Stimulated activated CD4-positive, alpha-beta T cell treated with anti-CD3 and anti-CD28 coated beads, Interleukin-2, amount 100 ng/mL, for 48 hours (primary cell): ENCODE measurements around the gene TMEM259.
A peak's percentile ranks its signal among the peaks of the same experiment; 100 is the strongest.

Experiments used
- DNase-seq, 2 donors: peaks; one replicate each; pipeline ENCODE4 v3.0.0-alpha.2; 2020

The TMEM259 gene

DNA sequence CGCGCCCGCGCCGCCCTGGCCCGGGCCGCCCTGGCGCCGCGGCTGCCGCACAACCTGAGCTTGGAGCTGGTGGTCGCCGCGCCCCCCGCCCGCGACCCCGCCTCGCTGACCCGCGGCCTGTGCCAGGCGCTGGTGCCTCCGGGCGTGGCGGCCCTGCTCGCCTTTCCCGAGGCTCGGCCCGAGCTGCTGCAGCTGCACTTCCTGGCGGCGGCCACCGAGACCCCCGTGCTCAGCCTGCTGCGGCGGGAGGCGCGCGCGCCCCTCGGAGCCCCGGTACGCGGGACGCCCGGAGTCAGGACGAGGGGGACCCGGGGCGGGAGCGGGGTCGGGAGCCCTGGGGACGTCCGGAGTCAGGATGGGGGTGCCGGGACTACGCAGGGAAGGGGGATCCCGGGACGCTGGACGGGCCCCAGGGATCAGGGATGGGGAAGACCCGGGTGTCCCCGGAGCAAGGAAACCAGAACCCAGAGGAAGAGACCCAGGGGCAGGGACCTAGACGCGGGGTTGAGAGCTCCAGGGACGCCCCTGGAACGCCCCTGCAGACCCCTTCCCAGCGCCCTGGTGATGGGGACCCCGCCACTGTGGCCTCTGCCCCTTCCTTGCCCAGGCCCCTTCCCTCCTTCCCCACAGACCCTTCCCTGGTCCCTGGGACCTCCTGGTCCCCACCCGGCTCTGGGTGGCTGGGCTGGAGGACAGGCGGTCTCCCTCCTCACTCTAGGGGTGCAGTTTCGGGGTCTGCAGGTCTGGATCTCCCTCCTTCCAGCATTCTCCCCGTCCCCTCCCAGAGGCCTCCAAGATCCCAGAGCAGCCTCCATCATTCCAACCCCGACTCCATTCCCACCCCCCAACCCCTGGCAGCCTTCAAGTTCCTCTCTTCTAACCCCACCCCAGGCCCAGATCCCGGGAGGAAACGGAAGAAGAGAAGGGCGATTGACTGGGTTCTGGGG, 20.1 kb downstream of the TMEM259 start:
- no peak for DNase-seq

DNA sequence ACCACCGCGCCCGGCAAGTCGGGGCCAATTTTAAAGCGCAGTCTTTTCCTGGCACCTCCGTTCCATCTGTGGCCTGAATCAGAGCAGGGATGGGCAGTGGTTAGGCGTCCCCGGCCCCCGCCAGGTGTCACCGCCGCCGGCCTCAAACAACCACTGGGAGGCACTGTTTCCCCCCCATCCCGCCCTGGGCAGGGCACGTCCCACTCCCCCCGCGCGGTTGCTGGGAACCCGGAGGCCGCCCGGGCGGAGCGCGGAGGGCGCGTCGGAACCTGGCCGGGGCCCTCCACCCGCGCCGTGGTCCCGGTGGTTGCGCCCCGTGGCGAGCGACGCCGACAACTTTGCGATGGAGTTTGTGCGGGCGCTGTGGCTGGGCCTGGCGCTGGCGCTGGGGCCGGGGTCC, 20.8 kb downstream of the TMEM259 start, which contains the start of gene GRIN3B:
Gene GRIN3B, plus strand, starts transcription at position 325 of the 400 bp plus-strand sequence. Its CDS starts 19 bp downstream, at position 344.
- DNase-seq = peak; percentile 68 to 71

DNA sequence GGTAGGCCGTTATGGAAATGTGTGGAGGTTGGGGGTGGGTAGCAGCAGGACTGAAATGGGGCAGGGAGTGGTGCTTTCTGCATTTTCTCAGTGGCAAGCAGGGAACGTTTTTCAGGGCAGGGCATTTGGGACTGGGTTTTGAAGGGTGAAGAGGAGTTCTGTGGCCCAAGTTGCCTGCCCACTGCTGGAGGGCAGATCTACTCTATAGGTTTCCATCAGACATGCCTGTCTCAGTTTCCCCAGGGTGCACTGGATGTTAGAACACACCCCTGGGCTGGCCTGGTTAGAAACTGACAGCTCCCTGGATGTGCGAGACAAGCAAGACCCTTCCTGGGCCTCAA, 21.6 kb downstream of the TMEM259 start:
- DNase-seq = no peak

DNA sequence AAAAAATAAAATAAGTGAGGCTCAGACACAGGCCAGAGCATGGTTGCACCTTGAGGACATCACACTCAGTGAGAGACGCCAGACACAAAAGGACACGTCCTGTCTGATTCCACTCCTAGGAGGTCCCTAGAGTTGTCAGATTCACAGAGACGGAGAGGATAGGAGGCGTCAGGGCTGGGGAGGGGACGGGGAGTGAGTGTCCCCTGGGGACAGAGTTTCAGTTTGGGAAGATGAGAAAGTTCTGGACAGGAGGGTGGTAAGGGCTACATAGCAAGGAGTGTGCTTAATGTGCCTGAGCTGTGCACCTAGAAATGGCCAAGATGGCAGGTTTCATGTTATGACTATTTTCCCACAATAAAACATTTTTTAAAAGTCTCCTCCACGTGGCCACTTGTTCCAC, 22.9 kb downstream of the TMEM259 start:
- no peak for DNase-seq

DNA sequence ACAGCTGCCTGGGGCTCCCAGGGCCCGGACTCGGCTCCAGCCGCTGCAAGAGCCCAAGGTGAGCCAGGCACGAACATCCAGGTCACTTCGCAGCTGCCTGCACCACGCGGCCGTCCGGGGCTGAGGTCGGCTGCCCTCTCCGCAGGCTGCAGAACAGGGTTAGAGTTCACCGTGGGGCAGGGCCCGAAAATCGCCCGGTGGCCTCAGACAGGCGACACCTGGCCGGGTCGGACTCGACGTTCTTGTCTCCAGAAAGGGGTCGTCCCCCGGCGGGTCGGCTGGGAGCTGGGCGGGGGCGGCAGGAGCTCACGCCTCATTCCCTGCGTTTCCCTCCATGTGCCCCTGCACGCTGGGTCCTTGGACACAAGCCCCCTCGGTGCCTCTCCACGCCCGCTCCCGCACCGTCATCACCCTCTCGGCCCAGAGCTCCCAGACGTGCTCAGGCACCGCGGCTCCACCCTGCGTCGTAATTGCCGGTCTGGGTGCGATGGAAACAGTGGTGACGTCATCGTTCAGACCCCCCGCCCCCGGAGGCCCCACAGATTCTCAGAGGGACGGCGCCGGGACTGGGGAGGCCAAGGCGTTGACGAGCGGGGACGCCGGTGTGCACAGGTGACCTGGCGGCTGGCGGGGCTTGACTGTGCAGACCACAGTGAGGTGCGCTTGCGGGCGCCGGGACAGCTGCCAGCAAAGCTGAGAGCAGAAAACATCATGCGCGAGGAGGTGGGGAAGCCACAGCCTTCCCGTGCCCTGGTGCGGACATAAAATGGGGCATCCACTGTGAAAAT, 24.7 kb downstream of the TMEM259 start:
- DNase-seq = peak; percentile 45 to 46

DNA sequence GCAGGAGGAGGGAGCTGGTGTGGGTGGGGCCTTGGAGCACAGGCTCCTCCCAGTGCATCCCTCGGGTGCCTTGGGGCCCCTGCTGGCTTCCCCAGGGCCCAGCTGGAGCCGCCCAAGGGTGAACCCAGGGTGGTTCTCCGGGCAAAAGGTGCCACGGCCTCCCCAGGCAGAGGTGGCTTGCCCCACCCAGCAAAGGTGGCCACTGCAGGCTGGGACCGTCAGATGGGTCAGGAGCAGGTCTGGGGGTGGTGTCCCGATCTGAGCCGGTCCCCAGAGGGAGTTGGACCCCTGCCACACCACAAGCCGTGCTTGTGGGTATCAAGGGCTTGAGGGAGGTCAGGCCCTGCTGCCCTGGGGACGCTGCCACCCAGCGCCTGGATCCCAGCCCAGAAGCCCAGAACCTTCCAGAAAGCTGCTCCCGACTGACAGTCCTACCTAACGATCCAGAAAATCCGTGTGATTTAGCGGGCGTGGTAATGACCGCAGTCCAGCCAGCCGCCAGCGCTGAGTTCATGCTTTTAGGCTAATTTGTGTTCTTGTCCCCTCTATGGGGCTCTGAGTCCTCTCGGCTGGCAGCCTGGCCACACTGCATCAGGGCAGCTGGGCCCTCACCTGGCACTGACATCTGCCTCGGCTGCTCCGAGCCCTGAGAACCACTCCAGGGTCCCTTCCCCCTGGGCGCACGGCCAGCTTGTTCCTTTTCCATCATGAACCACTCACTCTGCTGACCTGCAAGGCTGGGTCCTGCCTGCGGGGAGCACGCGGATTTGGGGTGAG, 25.7 kb downstream of the TMEM259 start:
- DNase-seq = no peak

DNA sequence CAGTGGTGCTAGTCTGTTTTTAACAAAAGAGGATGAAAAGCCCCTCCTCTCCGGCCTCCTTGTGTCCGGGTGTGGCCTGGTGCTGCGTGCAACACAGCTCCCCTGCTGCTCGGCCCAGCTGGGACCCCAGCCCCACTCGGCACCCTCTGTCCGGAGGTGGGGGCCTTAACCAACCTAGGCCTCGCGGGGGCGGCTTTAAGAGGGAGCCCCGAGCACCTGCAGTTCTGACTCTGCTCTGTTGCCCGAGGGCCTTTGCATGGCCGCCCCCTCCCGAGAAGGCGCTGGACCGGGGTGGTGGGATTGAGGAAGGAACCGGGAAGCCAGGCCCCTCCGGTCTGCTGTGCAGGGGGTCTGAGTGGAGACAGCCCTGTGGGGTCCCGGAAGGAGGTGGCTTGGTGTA, 26.4 kb downstream of the TMEM259 start:
- no peak for DNase-seq

DNA sequence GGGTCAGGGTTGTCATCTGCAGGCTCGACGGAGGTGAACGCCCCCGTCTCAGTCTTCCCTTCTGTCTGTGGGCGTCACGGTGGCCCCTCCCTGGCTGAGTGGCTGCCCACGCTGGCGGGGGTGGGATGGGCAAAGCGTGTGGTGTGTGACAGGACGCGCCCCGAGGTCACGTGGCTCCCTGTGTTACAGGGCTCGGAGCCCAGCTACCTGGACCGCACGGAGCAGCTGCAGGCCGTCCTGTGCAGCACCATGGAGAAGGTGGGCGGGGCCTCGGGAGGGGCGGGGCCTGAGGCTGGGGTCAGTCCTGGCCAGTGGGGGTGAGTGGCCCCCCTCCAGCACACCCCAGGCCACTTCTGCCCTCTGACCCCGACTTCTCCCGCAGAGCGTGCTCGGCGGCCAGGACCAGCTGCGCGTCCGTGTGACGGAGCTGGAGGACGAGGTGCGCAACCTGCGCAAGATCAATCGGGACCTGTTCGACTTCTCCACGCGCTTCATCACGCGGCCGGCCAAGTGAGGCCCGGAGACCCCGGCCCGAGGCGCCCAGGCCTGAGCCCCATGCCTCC, 27.0 kb downstream of the TMEM259 start:
- no peak for DNase-seq

DNA sequence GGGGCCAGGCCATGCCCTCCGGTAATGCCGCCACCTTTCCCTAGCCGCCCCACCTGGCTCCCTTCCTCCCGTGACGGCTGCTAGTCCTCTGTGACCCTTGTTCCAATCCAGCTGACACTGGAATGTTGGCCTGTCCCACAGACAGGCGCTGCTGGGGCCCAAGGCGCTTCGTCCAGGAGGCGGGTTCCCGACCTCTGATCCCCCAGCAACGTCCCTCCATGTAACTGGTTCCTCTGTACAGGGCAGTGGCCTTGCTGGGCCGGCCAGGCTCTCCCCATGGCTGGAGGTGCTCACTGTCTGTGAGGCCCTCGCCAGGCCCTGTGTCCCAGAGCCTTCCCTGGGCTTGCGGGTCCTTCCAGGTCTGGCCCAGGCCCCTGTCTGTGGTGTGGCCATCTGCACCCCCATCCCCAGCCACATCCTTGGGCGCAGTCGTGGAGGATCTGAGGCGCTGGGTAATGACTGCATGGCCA, 27.5 kb downstream of the TMEM259 start:
- no peak for DNase-seq

DNA sequence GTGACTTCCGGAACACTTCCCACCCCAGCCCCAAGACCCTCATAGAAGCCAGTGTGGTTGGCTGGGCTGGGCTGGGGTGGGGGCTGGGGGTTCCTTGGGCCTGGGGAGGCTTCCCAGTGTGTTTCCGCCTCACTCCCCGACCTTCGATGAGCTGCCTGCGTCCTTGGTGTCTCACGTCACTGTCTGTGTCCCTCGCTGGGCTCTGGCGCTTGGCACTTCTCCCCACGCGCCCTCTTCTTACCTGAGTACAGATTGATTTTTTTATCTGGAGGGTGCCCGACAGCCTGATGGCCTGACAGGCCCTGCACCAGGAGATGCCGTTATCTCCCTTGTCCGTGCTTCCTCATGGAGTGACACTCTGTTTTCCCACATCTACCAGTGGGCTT, 28.3 kb downstream of the TMEM259 start:
- no peak for DNase-seq

DNA sequence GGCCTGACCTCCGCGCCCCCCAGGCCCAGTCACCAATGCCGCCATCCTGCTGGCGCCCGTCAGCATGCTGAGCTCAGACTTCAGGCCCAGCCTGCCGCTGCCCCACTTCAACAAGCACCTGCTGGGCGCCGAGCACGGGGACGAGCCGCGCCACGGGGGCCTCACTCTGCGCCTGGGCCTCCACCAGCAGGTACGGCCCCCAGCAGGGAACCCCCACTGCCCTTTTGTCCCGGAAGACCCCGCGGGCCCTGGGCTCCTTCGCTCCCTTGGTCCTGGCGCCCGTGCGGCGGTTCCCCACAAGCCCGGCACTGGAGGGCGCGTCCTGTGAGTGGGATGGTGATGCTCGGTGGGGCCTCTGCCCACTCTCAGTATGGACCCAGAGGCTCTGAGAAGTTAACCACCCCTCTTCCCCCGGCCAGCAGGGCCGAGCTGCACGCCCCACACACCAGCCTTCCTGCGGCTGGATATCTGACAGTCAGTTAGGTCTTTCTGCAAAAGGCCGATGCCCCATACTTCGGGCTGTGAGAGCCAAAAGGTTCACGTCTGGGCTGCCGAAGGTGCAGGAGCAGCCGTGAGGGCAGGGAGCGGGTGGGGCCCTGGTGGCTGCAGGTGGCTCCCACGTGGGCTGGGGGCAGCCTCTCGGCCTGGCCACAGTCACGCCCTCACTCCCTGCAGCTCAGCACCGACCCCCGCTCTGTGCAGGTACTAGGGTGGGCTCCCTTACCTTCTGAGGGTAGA, 28.8 kb downstream of the TMEM259 start:
- DNase-seq = no peak

DNA sequence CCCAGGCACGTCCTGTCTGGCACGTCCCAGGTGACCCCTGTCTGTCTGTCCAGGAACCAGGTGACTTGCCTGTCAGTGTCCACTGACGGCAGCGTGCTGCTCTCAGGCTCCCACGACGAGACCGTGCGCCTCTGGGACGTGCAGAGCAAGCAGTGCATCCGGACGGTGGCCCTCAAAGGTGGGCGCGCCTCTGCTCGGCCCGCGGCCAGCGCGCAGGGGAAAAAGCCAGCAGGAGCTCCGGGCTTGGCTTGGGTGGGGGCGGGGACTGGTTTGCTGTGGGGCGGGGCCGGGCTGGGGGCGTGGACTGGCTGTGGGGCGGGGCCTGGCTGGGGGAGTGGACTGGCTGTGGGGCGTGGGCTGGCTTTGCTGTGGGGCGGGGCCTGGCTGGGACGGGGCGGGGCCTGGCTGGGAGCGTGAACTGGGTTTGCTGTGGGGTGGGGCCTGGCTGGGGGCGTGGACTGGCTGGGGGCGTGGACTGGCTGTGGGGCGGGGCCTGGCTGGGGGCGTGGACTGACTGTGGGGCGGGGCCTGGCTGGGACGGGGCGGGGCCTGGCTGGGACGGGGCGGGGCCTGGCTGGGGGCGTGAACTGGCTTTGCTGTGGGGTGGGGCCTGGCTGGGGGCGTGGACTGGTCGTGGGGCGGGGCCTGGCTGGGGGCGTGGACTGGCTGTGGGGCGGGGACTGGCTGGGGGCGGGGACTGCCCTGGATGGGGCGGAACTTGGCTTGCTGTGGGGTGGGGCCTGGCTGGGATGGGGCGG, 29.6 kb downstream of the TMEM259 start:
- DNase-seq = peak; percentile 59 to 75

DNA sequence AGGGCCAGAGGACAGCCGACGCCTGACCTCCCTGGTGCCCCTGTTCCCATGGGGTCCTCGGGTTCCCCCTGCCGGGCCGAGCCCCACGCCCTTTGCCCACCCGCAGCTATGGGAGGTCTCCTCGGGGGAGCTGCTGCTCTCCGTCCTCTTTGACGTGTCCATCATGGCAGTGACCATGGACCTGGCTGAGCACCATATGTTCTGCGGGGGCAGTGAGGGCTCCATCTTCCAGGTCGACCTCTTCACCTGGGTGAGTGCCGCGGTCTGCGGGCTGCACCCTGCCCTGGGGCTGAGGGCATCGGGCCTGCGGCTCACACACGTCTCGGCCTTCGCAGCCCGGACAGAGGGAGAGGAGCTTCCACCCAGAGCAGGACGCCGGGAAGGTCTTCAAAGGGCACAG, 30.2 kb downstream of the TMEM259 start:
- no peak for DNase-seq

DNA sequence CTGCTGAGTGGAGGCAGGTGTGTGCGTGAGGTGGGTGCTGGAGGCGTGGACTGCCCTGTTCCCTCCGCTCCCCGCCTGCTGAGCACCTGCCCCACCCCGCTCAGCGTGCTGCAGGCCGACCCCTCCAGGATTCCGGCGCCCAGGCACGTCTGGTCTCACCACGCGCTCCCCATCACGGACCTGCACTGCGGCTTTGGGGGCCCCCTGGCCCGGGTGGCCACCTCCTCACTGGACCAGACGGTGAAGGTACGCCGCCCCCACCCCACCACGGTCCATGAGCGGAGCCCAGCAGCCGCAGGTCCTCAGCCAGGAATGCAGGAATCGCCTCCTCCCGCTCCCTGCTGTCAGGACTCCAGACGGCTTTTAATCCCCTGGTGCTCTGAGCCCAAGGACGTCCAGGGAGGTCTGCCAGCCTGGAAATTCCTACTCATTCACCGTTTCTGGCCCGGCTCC, 30.8 kb downstream of the TMEM259 start:
- no peak for DNase-seq

DNA sequence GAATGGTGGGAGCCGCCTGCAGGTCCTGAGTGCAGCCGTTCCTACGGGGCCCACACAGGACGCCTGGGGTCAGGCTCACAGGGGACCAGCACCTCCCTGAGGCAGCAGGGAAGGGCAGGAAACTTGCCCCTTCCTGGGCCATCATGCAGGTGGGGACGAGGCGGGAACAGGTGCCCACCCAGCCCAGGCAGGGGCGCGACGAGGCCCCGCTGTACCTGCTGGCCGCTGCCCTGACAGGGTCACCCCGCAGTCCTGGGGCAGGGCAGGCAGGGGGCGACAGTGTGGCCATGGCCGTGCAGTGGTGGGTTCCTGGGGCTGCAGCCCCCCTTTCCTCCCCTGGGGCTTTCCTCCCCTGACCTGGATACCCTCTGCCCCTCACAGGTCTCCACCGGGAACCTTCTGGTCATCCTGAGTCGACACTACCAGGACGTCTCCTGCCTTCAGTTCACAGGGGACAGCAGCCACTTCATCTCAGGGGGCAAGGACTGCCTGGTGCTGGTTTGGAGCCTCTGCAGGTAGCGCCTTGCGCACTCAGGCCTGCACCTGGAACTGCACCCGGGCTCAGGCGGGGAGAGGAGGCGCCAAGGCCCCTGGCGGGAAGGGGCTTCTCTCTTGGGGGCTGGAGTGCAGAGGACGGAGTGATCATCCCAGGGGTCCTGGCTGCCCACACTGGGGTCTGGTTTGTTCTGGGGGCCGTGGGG, 31.4 kb downstream of the TMEM259 start:
- DNase-seq = no peak

DNA sequence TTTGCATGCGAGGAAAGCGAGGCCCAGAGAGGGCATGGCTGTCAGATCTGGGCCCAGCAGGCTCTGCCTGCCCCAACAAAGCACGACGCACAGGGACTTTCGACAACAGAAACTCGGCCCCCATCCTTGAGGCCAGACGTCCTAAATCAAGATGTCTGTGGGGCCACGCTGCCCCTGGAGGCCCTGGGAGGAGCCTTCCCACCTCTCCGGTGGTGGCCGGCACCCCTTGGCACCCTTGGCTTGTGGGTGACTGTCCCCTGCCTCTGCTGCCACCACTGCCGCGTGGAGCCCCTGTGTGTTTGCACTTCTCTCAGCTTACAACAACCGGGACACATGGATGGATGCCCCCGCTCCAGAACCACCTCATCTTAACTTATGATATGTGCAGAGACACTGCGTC, 32.4 kb downstream of the TMEM259 start:
- no peak for DNase-seq

DNA sequence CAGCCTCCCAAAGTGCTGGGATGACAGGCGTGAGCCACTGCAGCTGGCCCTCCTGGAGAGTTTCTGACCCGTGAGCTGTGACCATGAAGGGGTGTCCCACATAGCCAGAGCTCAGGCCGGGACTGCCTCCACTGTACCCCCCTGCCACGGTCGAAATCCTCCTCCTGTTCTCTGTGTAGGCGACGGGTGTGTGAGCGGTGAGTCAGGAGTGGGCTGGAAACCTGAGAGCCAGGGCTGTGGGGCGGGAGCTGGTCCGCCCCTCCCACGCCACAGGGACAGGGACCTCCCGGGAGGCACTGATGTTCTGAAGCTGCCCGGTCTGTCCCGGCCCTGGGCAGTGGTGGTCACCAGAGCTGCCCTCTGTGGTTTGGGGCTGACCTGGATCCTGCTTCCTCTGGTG, 32.8 kb downstream of the TMEM259 start:
- DNase-seq = no peak

DNA sequence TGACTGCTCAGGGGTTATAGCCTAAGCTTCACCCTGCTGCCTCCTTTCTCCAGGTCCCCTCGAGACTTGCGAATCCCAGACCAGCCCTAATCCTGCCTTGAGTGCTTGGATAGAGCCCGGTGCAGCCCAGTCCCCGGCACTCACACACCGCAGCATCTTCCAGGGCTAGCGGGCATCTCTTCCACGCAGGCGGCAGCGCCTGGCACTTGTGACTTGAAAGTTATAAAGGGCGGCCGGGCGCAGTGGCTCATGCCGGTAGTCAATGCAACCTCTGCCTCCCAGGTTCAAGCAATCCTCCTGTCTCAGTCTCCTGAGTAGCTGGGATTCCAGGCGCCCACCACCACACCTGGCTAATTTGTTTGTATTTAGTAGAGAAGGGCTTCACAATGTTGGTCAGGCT, 34.8 kb downstream of the TMEM259 start:
- no peak for DNase-seq

DNA sequence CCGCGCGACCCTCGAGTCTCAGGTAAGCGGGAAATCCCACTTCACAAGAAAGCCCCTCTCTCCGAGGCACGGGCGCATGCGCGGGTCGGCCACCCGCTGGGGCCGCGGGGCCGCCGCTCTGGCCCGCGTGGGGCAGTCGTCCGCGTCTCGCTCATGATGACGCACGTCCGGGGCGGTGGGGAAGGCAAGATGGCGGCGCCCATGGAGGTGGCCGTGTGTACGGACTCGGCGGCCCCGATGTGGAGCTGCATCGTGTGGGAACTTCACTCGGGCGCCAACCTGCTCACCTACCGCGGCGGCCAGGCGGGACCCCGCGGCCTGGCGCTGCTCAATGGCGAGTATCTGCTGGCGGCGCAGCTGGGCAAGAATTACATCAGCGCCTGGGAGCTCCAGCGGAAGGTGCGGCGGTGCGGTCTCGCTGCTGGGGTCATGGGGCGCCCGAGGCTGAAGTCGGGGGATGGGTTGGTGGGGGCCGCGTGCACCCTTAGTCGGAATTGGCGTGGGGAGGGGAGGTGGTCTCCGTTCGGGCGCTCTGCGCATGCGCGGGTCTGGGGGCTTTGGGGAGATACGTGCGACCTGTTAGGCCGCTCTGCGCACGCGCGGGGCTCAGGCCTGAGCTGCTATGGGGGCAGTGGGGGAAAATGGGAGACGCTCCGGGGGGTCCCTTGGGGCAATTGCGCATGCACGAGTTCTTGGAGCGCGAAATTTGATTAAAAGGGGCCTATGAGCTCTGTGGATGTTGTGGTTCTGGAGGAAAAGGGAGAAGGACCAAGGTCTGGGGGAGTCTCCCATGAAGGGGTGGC, 36.6 kb downstream of the TMEM259 start, which contains the start of gene WDR18:
Gene WDR18, plus strand, starts transcription at position 181 of the 803 bp plus-strand sequence. Its CDS starts 9 bp downstream, at position 190.
- peak; percentile 86 to 88 for DNase-seq
